Type B pancreatic cell (in vitro differentiated cells): ENCODE data around the gene IPO13. TPM values are rescaled to one million over a fixed set of nuclear protein-coding genes. Genes with fewer than 3 reads are reported as not detected.

Experiments used
- DNase-seq: peaks from one replicate; pipeline ENCODE4 v3.0.0; 2021; ENCODE audit warnings: mixed read lengths; ENCODE audit not compliant: unreplicated experiment; ENCODE audit errors: extremely low spot score
- H3K27ac Mint-ChIP-seq: 2 replicates; pipeline ENCODE4 v1.8.0; 2021; ENCODE audit warnings: mild to moderate bottlenecking, mixed read lengths
- H3K27me3 Mint-ChIP-seq: 2 replicates; pipeline ENCODE4 v1.8.0; 2021; ENCODE audit warnings: mixed read lengths
- H3K36me3 Mint-ChIP-seq: 2 replicates; pipeline ENCODE4 v1.8.0; 2021; ENCODE audit warnings: mixed read lengths
- H3K4me1 Mint-ChIP-seq: one replicate; pipeline ENCODE4 v1.8.0; 2021; ENCODE audit warnings: mixed read lengths; ENCODE audit not compliant: unreplicated experiment
- H3K4me3 Mint-ChIP-seq: 2 replicates; pipeline ENCODE4 v1.8.0; 2021; ENCODE audit warnings: mild to moderate bottlenecking, mixed read lengths
- H3K9me3 Mint-ChIP-seq: 2 replicates; pipeline ENCODE4 v1.8.0; 2021; ENCODE audit warnings: mixed read lengths
- CTCF ChIP-seq: fragments of 200-600 bp; sonication (generic); conservative IDR thresholded peaks from 2 replicates; pipeline ENCODE4 v1.5.0; 2021; ENCODE audit warnings: antibody characterized with exemption, mild to moderate bottlenecking
- total RNA-seq: library from RNA; stranded (reverse); gene quantifications from 2 replicates; pipeline ENCODE4 v1.2.1, GENCODE V29; 2021; ENCODE audit warnings: low replicate concordance

Gene IPO13
- total RNA-seq, 1 donor from 2014 or later: 39.4 TPM

GRCh38 chr1:43974443-43975248 lies 27.9 kb downstream of the IPO13 start, which contains the start of gene ATP6V0B:
Gene ATP6V0B, plus strand, starts transcription at chr1:43974960. Its CDS starts 81 bp downstream, at chr1:43975041.
- H3K27ac Mint-ChIP-seq: peak within 1 kb of the TSS; percentile 95
- peaks cover 47% of the 10 kb centered on the region for H3K4me1 Mint-ChIP-seq
- H3K27me3 Mint-ChIP-seq: no peaks in the 10 kb centered on the region

GRCh38 chr1:43975249-43975961 lies 28.7 kb downstream of the IPO13 start:
- Mint-ChIP-seq H3K27me3 (no peaks in the 10 kb centered on the region), H3K9me3 (no peaks in the 10 kb centered on the region), H3K27ac (peak overlapping the region; percentile 77), H3K4me1 (peaks cover 47% of the 10 kb centered on the region), H3K4me3 (peak overlapping the region; percentile 95), H3K36me3 (peaks cover 23% of the 10 kb centered on the region)
- DNase-seq: no peak
- TF ChIP-seq CTCF: peak; percentile 14

More at GRCh38 chr1:43974443-43975248, 27.9 kb downstream of the IPO13 start, which contains the start of gene ATP6V0B:
- TF ChIP-seq CTCF: peak; percentile 60
- H3K4me3 Mint-ChIP-seq: peak within 1 kb of the TSS; percentile 95
- peaks cover 24% of the 10 kb centered on the region for H3K36me3 Mint-ChIP-seq
- no peaks in the 10 kb centered on the region for H3K9me3 Mint-ChIP-seq
- peak; percentile 96 for DNase-seq

GRCh38 chr1:43976045-43976444 lies 29.3 kb downstream of the IPO13 start:
- no peak for DNase-seq
- Mint-ChIP-seq H3K27ac (peak overlapping the region; percentile 77), H3K4me1 (peaks cover 47% of the 10 kb centered on the region)

GRCh38 chr1:43976890-43977289 lies 30.1 kb downstream of the IPO13 start:
- DNase-seq: no peak
- no peaks in the 10 kb centered on the region for H3K27me3 Mint-ChIP-seq
- H3K4me1 Mint-ChIP-seq: peaks cover 47% of the 10 kb centered on the region
- TF ChIP-seq CTCF: no peak
- no peaks in the 10 kb centered on the region for H3K9me3 Mint-ChIP-seq
- peak overlapping the region; percentile 95 for H3K4me3 Mint-ChIP-seq
- peaks cover 27% of the 10 kb centered on the region for H3K36me3 Mint-ChIP-seq
- H3K27ac Mint-ChIP-seq: peak overlapping the region; percentile 18

More at GRCh38 chr1:43976045-43976444, 29.3 kb downstream of the IPO13 start:
- H3K36me3 Mint-ChIP-seq: peaks cover 27% of the 10 kb centered on the region
- no peak for TF ChIP-seq CTCF
- no peaks in the 10 kb centered on the region for H3K9me3 Mint-ChIP-seq
- peak overlapping the region; percentile 95 for H3K4me3 Mint-ChIP-seq
- no peaks in the 10 kb centered on the region for H3K27me3 Mint-ChIP-seq

GRCh38 chr1:43977376-43978263 lies 30.9 kb downstream of the IPO13 start:
- TF ChIP-seq CTCF: no peak
- no peaks in the 10 kb centered on the region for H3K27me3 Mint-ChIP-seq
- H3K9me3 Mint-ChIP-seq: no peaks in the 10 kb centered on the region
- H3K36me3 Mint-ChIP-seq: peaks cover 30% of the 10 kb centered on the region
- DNase-seq: no peak
- H3K4me3 Mint-ChIP-seq: peak overlapping the region; percentile 95
- peaks cover 50% of the 10 kb centered on the region for H3K4me1 Mint-ChIP-seq
- peak overlapping the region; percentile 18 for H3K27ac Mint-ChIP-seq
